MM.1S (cell line): ENCODE measurements around the gene TSPAN5.

ENCODE experiments used
- DNase-seq: peaks from one replicate; pipeline ENCODE4 v3.0.0-alpha.2; 2015
- H2AFZ ChIP-seq: fragments of 300-600 bp; sonication (generic); 2 replicates; pipeline ENCODE4 v1.6.0; 2016; ENCODE audit warnings: antibody characterized with exemption, low read length
- H3F3A ChIP-seq: fragments of 300-600 bp; sonication (generic); 2 replicates; pipeline ENCODE4 v1.6.1; 2016; ENCODE audit warnings: mild to moderate bottlenecking, antibody characterized with exemption, low read length, moderate library complexity, mixed read lengths; ENCODE audit not compliant: insufficient read depth
- H3K27ac ChIP-seq: fragments of 300-600 bp; sonication (generic); 2 replicates; pipeline ENCODE4 v1.5.1; 2016; ENCODE audit warnings: mild to moderate bottlenecking, low read length
- H3K27me3 ChIP-seq: fragments of 300-600 bp; sonication (generic); replicated peaks from 2 replicates; pipeline ENCODE4 v1.6.0; 2016; ENCODE audit warnings: low read length; ENCODE audit not compliant: insufficient read depth
- H3K36me3 ChIP-seq: fragments of 300-600 bp; sonication (generic); replicated peaks from 2 replicates; pipeline ENCODE4 v1.6.1; 2016; ENCODE audit warnings: mild to moderate bottlenecking, low read length, mixed read lengths; ENCODE audit not compliant: insufficient read depth
- H3K4me1 ChIP-seq: fragments of 300-600 bp; sonication (generic); 2 replicates; pipeline ENCODE4 v1.6.1; 2016; ENCODE audit warnings: low read length, mixed read lengths
- H3K4me2 ChIP-seq: fragments of 300-600 bp; sonication (generic); 2 replicates; pipeline ENCODE4 v1.6.0; 2016; ENCODE audit warnings: low read depth, low read length
- H3K4me3 ChIP-seq: fragments of 300-600 bp; sonication (generic); 2 replicates; pipeline ENCODE4 v1.5.1; 2016; ENCODE audit warnings: low read length, mixed read lengths
- H3K79me2 ChIP-seq: fragments of 300-600 bp; sonication (generic); 2 replicates; pipeline ENCODE4 v1.6.1; 2016; ENCODE audit warnings: mixed run types, low read length, mixed read lengths
- H3K9ac ChIP-seq: fragments of 300-600 bp; sonication (generic); 2 replicates; pipeline ENCODE4 v1.6.1; 2016; ENCODE audit warnings: low read length, mixed read lengths
- H3K9me2 ChIP-seq: fragments of 300-600 bp; sonication (generic); replicated peaks from 2 replicates; pipeline ENCODE4 v1.6.1; 2016; ENCODE audit warnings: mild to moderate bottlenecking, low read length, mixed read lengths; ENCODE audit not compliant: insufficient read depth
- H3K9me3 ChIP-seq: fragments of 300-600 bp; sonication (generic); replicated peaks from 2 replicates; pipeline ENCODE4 v1.6.1; 2016; ENCODE audit warnings: mild to moderate bottlenecking, low read length, mixed read lengths; ENCODE audit not compliant: insufficient read depth
- H4K20me1 ChIP-seq: fragments of 300-600 bp; sonication (generic); 2 replicates; pipeline ENCODE4 v1.6.1; 2016; ENCODE audit warnings: mild to moderate bottlenecking, low read length, moderate library complexity, mixed read lengths; ENCODE audit not compliant: insufficient read depth
- EZH2 ChIP-seq: fragments of 300-600 bp; sonication (generic); optimal IDR thresholded peaks from 2 replicates; pipeline ENCODE3; 2017; ENCODE audit warnings: low read depth, mild to moderate bottlenecking, antibody characterized with exemption, low read length, mixed read lengths
- EZH2phosphoT487 ChIP-seq: fragments of 300-600 bp; sonication (generic); IDR thresholded peaks from 2 replicates; pipeline ENCODE4 v1.6.1; 2018; ENCODE audit warnings: antibody characterized with exemption, low read length
- TF ChIP-seq, protein P1 (sequence below): fragments of 300-600 bp; sonication (generic); IDR thresholded peaks from 2 replicates; pipeline ENCODE4 v1.5.1; 2016; ENCODE audit warnings: antibody characterized with exemption, low read length, mixed read lengths

Gene TSPAN5

DNA sequence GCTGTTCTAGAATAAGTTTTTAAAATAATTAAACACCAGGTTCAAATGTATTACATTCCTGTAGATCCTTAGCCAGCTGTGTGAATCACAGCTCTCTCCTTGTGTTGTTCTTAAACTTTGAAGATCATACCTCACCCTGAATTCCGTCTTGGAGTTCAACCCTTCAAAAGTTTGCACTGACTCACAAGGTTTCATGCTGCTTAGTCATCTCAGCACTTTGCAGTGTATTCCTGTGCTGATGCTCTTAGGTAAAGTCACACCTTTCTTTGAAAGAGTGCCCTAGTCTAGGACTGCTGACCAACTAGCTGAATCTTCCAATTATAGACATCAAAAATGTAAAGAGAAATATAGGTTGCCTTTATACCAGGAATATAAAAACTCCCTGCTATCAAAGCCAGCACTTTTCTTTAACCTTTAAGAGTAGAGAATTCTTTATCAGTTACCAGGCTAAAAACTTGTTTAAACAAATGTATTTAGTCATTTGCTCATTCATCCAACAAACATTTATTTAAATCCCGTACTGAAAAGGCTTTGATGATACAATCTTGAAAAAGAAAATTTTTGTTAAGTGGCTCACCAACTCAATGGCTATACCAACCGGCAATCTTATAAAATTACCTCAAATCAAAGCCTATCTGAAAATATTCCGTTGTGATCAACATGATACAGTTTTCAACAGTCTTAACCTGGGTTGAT, 227.6 kb downstream of the TSPAN5 start:
- Histone ChIP-seq H3K79me2 (no peaks in the 10 kb centered on the region), H3K27me3 (no peaks in the 10 kb centered on the region), H3K4me2 (no peak overlapping the region), H3K36me3 (no peaks in the 10 kb centered on the region), H3K9me3 (no peaks in the 10 kb centered on the region), H3F3A (no peaks in the 10 kb centered on the region), H3K4me1 (no peaks in the 10 kb centered on the region), H3K4me3 (no peak overlapping the region), H3K9ac (no peak overlapping the region), H3K27ac (no peak overlapping the region), H3K9me2 (no peaks in the 10 kb centered on the region), H2AFZ (no peak overlapping the region), H4K20me1 (no peaks in the 10 kb centered on the region)
- TF ChIP-seq, protein P1, sequence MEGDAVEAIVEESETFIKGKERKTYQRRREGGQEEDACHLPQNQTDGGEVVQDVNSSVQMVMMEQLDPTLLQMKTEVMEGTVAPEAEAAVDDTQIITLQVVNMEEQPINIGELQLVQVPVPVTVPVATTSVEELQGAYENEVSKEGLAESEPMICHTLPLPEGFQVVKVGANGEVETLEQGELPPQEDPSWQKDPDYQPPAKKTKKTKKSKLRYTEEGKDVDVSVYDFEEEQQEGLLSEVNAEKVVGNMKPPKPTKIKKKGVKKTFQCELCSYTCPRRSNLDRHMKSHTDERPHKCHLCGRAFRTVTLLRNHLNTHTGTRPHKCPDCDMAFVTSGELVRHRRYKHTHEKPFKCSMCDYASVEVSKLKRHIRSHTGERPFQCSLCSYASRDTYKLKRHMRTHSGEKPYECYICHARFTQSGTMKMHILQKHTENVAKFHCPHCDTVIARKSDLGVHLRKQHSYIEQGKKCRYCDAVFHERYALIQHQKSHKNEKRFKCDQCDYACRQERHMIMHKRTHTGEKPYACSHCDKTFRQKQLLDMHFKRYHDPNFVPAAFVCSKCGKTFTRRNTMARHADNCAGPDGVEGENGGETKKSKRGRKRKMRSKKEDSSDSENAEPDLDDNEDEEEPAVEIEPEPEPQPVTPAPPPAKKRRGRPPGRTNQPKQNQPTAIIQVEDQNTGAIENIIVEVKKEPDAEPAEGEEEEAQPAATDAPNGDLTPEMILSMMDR, result no peak
- TF ChIP-seq EZH2 (no peak), EZH2phosphoT487 (no peak)
- no peak for DNase-seq

DNA sequence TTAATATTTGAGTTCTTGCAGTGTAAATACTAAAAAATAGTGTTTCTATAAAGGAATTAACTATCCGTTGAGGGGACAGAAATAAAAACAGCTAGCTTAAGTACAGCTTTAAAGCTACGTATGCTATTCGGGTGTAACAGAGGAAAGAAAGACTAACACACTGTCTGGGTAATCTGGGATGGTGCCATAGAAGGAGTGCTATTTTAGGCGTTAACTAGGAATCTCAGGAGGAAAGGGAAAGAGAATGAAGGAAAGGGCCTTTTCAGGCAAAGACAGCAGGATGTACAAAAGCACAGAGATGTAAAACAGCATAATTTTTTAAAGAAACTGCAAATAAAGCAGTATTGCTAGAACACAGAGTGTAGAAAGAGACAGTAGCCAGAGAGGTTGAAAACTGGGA, 235.4 kb downstream of the TSPAN5 start:
- no peaks in the 10 kb centered on the region for H3K79me2 ChIP-seq
- H3K4me1 ChIP-seq, result no peaks in the 10 kb centered on the region
- H3K27ac ChIP-seq, result no peak overlapping the region
- H3K4me3 ChIP-seq, result no peak overlapping the region
- TF ChIP-seq EZH2, result no peak
- TF ChIP-seq, protein P1, result no peak
- no peak for TF ChIP-seq EZH2phosphoT487
- H3K27me3 ChIP-seq, result no peaks in the 10 kb centered on the region
- no peak overlapping the region for H3K4me2 ChIP-seq
- H3K36me3 ChIP-seq, result peaks cover 2% of the 10 kb centered on the region; the same call in 1 of the 2 replicates
- no peak overlapping the region for H2AFZ ChIP-seq
- no peaks in the 10 kb centered on the region for H3F3A ChIP-seq
- H4K20me1 ChIP-seq, result no peaks in the 10 kb centered on the region
- no peak overlapping the region for H3K9ac ChIP-seq
- H3K9me3 ChIP-seq, result no peaks in the 10 kb centered on the region
- no peak for DNase-seq
- H3K9me2 ChIP-seq, result no peaks in the 10 kb centered on the region

DNA sequence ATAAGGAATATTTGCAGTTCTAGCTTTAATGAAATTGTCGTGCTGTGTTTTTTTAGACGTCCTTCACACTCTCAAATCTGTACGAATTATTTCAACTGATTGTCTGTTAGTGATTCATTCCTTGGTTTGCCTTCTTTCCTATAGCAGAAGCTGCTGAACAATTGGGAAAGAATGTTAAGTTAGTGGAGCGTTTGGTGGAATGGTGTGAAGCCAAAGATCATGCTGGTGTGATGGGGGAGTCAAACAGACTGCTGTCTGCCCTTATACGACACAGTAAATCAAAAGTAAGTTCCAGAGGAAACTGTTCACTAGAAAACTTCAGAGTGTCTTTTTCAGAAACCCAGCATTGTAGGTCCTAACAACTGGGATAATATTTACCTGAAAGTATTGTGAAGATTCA, 237.3 kb downstream of the TSPAN5 start:
- no peaks in the 10 kb centered on the region for H3K27me3 ChIP-seq
- H4K20me1 ChIP-seq, result no peaks in the 10 kb centered on the region
- H3K36me3 ChIP-seq, result peaks cover 2% of the 10 kb centered on the region; the same call in 1 of the 2 replicates
- no peak overlapping the region for H3K27ac ChIP-seq
- TF ChIP-seq, protein P1, result no peak
- TF ChIP-seq EZH2, result no peak
- no peak for TF ChIP-seq EZH2phosphoT487
- H3K4me3 ChIP-seq, result no peak overlapping the region
- DNase-seq, result no peak
- no peaks in the 10 kb centered on the region for H3F3A ChIP-seq
- no peak overlapping the region for H3K9ac ChIP-seq
- no peak overlapping the region for H2AFZ ChIP-seq
- no peaks in the 10 kb centered on the region for H3K9me2 ChIP-seq
- no peaks in the 10 kb centered on the region for H3K79me2 ChIP-seq
- no peak overlapping the region for H3K4me2 ChIP-seq
- no peaks in the 10 kb centered on the region for H3K9me3 ChIP-seq
- no peaks in the 10 kb centered on the region for H3K4me1 ChIP-seq
